ENCODE results near the gene SPCS2.

SPCS2 gene

DNA sequence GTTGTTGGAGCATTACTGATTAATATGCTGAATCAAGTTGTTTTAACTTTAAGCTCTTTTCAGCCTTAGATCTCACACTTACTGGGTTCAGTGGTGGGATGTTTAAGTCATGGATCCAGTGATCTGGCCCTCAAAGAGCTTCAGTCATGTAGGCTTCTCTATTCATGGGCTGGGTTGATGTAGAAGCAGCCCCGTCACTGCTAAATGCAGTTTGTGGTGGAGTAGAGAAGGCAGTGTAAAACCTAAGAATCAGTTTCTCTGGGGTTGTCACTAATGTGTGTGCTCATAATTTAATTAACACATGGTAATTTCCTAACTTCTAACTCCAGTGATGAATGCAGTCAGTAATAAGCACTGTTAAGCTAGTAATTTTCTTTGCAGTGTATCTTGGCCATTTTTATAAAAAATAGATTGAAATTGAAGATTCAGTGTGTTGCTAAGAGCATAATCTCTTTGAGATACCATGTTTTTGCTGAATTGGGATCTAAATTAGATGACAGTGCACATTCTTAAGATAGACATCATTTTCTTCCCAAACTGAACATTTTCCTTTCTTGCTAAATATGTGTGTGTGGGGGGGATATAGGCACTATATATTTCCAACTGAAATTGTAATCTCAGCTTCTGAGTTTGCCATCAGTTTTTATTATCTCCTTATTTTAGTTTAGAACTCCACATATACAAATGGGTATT lies 9.0 kb downstream of the SPCS2 start:
- TF ChIP-seq, protein P1, sequence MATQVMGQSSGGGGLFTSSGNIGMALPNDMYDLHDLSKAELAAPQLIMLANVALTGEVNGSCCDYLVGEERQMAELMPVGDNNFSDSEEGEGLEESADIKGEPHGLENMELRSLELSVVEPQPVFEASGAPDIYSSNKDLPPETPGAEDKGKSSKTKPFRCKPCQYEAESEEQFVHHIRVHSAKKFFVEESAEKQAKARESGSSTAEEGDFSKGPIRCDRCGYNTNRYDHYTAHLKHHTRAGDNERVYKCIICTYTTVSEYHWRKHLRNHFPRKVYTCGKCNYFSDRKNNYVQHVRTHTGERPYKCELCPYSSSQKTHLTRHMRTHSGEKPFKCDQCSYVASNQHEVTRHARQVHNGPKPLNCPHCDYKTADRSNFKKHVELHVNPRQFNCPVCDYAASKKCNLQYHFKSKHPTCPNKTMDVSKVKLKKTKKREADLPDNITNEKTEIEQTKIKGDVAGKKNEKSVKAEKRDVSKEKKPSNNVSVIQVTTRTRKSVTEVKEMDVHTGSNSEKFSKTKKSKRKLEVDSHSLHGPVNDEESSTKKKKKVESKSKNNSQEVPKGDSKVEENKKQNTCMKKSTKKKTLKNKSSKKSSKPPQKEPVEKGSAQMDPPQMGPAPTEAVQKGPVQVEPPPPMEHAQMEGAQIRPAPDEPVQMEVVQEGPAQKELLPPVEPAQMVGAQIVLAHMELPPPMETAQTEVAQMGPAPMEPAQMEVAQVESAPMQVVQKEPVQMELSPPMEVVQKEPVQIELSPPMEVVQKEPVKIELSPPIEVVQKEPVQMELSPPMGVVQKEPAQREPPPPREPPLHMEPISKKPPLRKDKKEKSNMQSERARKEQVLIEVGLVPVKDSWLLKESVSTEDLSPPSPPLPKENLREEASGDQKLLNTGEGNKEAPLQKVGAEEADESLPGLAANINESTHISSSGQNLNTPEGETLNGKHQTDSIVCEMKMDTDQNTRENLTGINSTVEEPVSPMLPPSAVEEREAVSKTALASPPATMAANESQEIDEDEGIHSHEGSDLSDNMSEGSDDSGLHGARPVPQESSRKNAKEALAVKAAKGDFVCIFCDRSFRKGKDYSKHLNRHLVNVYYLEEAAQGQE (IDR thresholded peaks at IDR 0.05; ENCODE audit: insufficient read depth in 1 of 2, low read depth in 2 of 2, low read length in 2 of 2) = no peak
- TF ChIP-seq SIN3A (IDR thresholded peaks at IDR 0.05; ENCODE audit: borderline replicate concordance, insufficient read depth, low read length) = no peak
- no peak for TF ChIP-seq FOXP2 (optimal IDR thresholded peaks at IDR 0.05; ENCODE audit: borderline replicate concordance, extremely low read depth, extremely low read length, insufficient read depth)
- no peak for TF ChIP-seq TAF1 (IDR thresholded peaks at IDR 0.05; ENCODE audit: borderline replicate concordance, insufficient read depth, low read length)
- no peak for TF ChIP-seq POLR2AphosphoS5 (IDR thresholded peaks at IDR 0.05; ENCODE audit: low read depth, low read length)

DNA sequence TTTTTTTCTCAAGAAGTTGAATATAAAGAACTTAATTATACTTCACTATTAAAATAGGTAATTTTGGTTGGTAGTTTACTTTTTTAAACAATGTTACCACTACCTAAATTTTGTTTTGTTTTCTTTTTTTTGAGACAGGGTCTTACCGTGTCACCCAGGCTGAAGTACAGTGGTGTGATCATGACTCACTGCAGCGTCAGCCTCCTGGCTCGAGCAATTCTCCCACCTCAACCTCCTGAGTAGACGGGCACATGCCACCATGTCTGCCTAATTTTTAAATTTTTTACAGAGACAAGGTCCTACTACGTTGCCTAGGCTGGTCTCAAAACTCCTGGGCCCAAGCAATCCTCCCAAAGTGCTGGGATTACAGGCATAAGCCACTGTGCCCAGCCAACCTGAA lies 17.6 kb downstream of the SPCS2 start:
- TF ChIP-seq FOXP2 (optimal IDR thresholded peaks at IDR 0.05; ENCODE audit: borderline replicate concordance, extremely low read depth, extremely low read length, insufficient read depth) = no peak
- TF ChIP-seq TAF1 (IDR thresholded peaks at IDR 0.05; ENCODE audit: borderline replicate concordance, insufficient read depth, low read length) = no peak
- no peak for TF ChIP-seq SIN3A (IDR thresholded peaks at IDR 0.05; ENCODE audit: borderline replicate concordance, insufficient read depth, low read length)
- TF ChIP-seq, protein P1 (IDR thresholded peaks at IDR 0.05; ENCODE audit: insufficient read depth in 1 of 2, low read depth in 2 of 2, low read length in 2 of 2) = no peak
- TF ChIP-seq POLR2AphosphoS5 (IDR thresholded peaks at IDR 0.05; ENCODE audit: low read depth, low read length) = no peak

DNA sequence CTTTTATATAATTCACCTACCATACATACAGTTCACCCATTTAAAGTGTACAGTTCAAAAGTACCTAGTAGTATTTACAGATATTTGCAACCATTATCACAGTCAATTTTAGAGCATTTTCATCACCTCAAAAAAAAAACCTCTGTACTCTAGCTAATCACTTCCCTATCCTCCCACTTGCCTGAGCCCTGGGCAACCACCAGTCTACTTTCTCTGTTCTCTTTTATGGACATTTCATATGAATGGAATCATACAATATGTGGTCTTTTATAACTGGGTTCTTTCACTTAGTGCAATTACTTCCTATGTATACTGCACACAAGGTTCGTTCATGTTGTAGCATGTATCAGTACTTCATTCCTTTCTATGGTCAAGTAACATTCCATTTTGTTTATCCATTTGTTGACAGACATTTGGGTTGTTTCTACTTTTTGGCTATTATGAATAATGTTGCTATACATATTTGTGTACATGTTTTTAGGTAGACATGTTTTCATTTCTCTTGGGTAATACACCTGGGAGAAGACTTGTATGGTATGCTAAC lies 21.9 kb downstream of the SPCS2 start:
- TF ChIP-seq TAF1 (IDR thresholded peaks at IDR 0.05; ENCODE audit: borderline replicate concordance, insufficient read depth, low read length) = no peak

DNA sequence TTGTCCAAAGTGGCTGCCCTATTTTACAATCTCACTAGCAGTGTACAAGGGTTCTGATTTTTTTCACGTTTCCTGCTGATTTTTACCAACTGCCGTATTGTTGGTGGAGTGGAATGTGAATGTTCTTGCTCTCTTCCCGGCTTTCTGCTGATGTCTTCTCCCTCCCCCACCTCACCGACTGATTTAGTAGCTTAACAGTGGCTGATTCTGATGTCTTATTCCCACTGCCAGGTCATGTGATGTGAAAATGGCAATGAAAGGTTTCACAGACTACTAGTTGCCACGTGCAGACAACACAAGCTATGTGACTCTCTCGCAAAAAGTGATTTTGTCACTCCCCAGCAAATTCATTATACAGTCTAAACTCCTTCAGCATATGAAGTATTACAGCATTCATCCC lies 22.4 kb downstream of the SPCS2 start:
- TF ChIP-seq FOXP2 (optimal IDR thresholded peaks at IDR 0.05; ENCODE audit: borderline replicate concordance, extremely low read depth, extremely low read length, insufficient read depth) (no peak), TAF1 (IDR thresholded peaks at IDR 0.05; ENCODE audit: borderline replicate concordance, insufficient read depth, low read length) (no peak), POLR2AphosphoS5 (IDR thresholded peaks at IDR 0.05; ENCODE audit: low read depth, low read length) (no peak), SIN3A (IDR thresholded peaks at IDR 0.05; ENCODE audit: borderline replicate concordance, insufficient read depth, low read length) (no peak)
- TF ChIP-seq, protein P1 (IDR thresholded peaks at IDR 0.05; ENCODE audit: insufficient read depth in 1 of 2, low read depth in 2 of 2, low read length in 2 of 2) = no peak

- TF ChIP-seq FOXP2 (optimal IDR thresholded peaks at IDR 0.05; ENCODE audit: borderline replicate concordance, extremely low read depth, extremely low read length, insufficient read depth) (no peak), SIN3A (IDR thresholded peaks at IDR 0.05; ENCODE audit: borderline replicate concordance, insufficient read depth, low read length) (no peak), TAF1 (IDR thresholded peaks at IDR 0.05; ENCODE audit: borderline replicate concordance, insufficient read depth, low read length) (no peak), POLR2AphosphoS5 (IDR thresholded peaks at IDR 0.05; ENCODE audit: low read depth, low read length) (no peak)
- TF ChIP-seq, protein P1 (IDR thresholded peaks at IDR 0.05; ENCODE audit: insufficient read depth in 1 of 2, low read depth in 2 of 2, low read length in 2 of 2) = no peak
Measured at GRCh38 chr11:74978041-74978440, 29.0 kb downstream of the SPCS2 start.
